H1 (cell line): ENCODE data around the gene PANX1. TPM values are rescaled to one million over a fixed set of nuclear protein-coding genes. Genes with fewer than 3 reads are reported as not detected.

Source experiments
- CTCF ChIA-PET: fragments of 300-600 bp; sonication (Branson Sonifier 250); formaldehyde crosslinking; loops from one replicate; lab custom pipeline; 2021; ENCODE audit not compliant: partially characterized antibody; lab: Charles Lee
- POLR2A ChIA-PET: fragments of 300-600 bp; sonication (Branson Sonifier 250); formaldehyde crosslinking; loops from one replicate; lab custom pipeline; 2021; ENCODE audit warnings: inconsistent platforms; ENCODE audit not compliant: partially characterized antibody; lab: Charles Lee
- DNase-seq, 2 experiments: peaks; one replicate each; pipeline versions ENCODE4 v3.0.0 to v3.0.0-alpha.2; 2010 to 2022; ENCODE audit warnings: low spot score in 2 of 2, low read depth in 1 of 2, mixed read lengths in 1 of 2
- FAIRE-seq: peaks from 2 replicates; lab custom pipeline; 2011; peaks lifted over from hg19 to GRCh38; lab: Jason Lieb, UNC
- H2AFZ ChIP-seq: 2 replicates; pipeline ENCODE4 v1.8.1; 2012; ENCODE audit warnings: low read length, inconsistent platforms
- H2AK5ac ChIP-seq: 2 replicates; pipeline ENCODE4 v1.6.1; 2013; ENCODE audit warnings: low read depth, low read length
- H2BK120ac ChIP-seq: replicated peaks from 2 replicates; pipeline ENCODE3; 2013; ENCODE audit warnings: low read depth, low read length, inconsistent platforms
- H2BK12ac ChIP-seq: 2 replicates; pipeline ENCODE4 v1.6.1; 2013; ENCODE audit warnings: low read depth, low read length
- H2BK15ac ChIP-seq: 2 replicates; pipeline ENCODE4 v1.6.1; 2013; ENCODE audit warnings: low read length
- H2BK20ac ChIP-seq: 2 replicates; pipeline ENCODE4 v1.6.1; 2013; ENCODE audit warnings: low read length
- H2BK5ac ChIP-seq: 2 replicates; pipeline ENCODE4 v1.6.1; 2013; ENCODE audit warnings: low read depth, low read length
- H3K14ac ChIP-seq: 2 replicates; pipeline ENCODE4 v1.6.1; 2013; ENCODE audit warnings: inconsistent platforms; ENCODE audit not compliant: insufficient read length
- H3K18ac ChIP-seq: 2 replicates; pipeline ENCODE4 v1.6.1; 2013; ENCODE audit warnings: low read length; ENCODE audit errors: extremely low read depth
- H3K23ac ChIP-seq: 2 replicates; pipeline ENCODE4 v1.6.1; 2013; ENCODE audit warnings: inconsistent platforms; ENCODE audit not compliant: insufficient read length
- H3K23me2 ChIP-seq: 2 replicates; pipeline ENCODE4 v1.6.1; 2013; ENCODE audit warnings: low read depth, low read length
- H3K27ac ChIP-seq: 2 replicates; pipeline ENCODE4 v1.6.1; 2011; ENCODE audit warnings: low read depth, low read length, inconsistent platforms
- H3K27me3 ChIP-seq, 4 experiments: replicated peaks in 1 of 4; 1 replicate in 1 of 4; 2 replicates in 3 of 4; pipeline versions ENCODE4 v1.6.1 to v1.8.1; 2011 to 2013; ENCODE audit warnings: low read length in 3 of 4, mild to moderate bottlenecking in 3 of 4, inconsistent platforms in 2 of 4, mixed read lengths in 2 of 4, moderate library complexity in 1 of 4; ENCODE audit not compliant: control insufficient read depth in 3 of 4, insufficient read depth in 3 of 4; ENCODE audit errors: extremely low read depth in 1 of 4
- H3K36me3 ChIP-seq, 4 experiments: 2 replicates each; pipeline versions ENCODE4 v1.6.1 to v1.8.1; 2011 to 2013; ENCODE audit warnings: mild to moderate bottlenecking in 4 of 4, low read length in 3 of 4, moderate library complexity in 2 of 4, control low read depth in 1 of 4, inconsistent platforms in 1 of 4; ENCODE audit not compliant: insufficient read depth in 4 of 4, control insufficient read depth in 2 of 4
- H3K4ac ChIP-seq: replicated peaks from 2 replicates; pipeline ENCODE3; 2013; ENCODE audit warnings: low read length, low read depth, mixed read lengths, inconsistent platforms; ENCODE audit not compliant: insufficient read length
- H3K4me1 ChIP-seq, 4 experiments: replicated peaks in 1 of 4; 1 replicate in 1 of 4; 2 replicates in 3 of 4; pipeline versions ENCODE4 v1.6.1 to v1.8.1; 2011 to 2013; ENCODE audit warnings: low read length in 3 of 4, inconsistent platforms in 2 of 4, mixed read lengths in 1 of 4; ENCODE audit not compliant: insufficient read depth in 4 of 4, control insufficient read depth in 3 of 4
- H3K4me2 ChIP-seq, 2 experiments: 2 replicates each; pipeline versions ENCODE4 v1.6.1 to v1.8.1; 2011 to 2013; ENCODE audit warnings: low read depth in 2 of 2, low read length in 2 of 2, control low read depth in 1 of 2, inconsistent platforms in 1 of 2, mild to moderate bottlenecking in 1 of 2; ENCODE audit not compliant: insufficient read depth in 1 of 2
- H3K4me3 ChIP-seq, 4 experiments: fragments of 200-600, 300-600 bp in 1 of 4; sonication (generic), shearing (Covaris generic), sonication (Bioruptor Twin) in 1 of 4; 2 replicates each; pipeline versions ENCODE4 v1.5.1 to v1.8.1; 2011 to 2016; ENCODE audit warnings: low read length in 4 of 4, low read depth in 3 of 4, control low read depth in 2 of 4, inconsistent platforms in 2 of 4, mild to moderate bottlenecking in 2 of 4, mixed read lengths in 1 of 4, moderate library complexity in 1 of 4; ENCODE audit not compliant: insufficient read depth in 2 of 4; ENCODE audit errors: extremely low read depth in 1 of 4
- H3K56ac ChIP-seq: replicated peaks from 2 replicates; pipeline ENCODE3; 2013; ENCODE audit warnings: low read depth, mild to moderate bottlenecking, mixed read lengths, low read length, inconsistent platforms; ENCODE audit not compliant: insufficient read length
- H3K79me1 ChIP-seq: 2 replicates; pipeline ENCODE4 v1.6.1; 2013; ENCODE audit warnings: low read depth, low read length, control low read depth
- H3K79me2 ChIP-seq, 2 experiments: 2 replicates each; pipeline versions ENCODE4 v1.6.1 to v1.8.1; 2012 to 2013; ENCODE audit warnings: low read length in 2 of 2, mild to moderate bottlenecking in 2 of 2, inconsistent platforms in 1 of 2; ENCODE audit not compliant: insufficient read depth in 2 of 2, control insufficient read depth in 1 of 2
- H3K9ac ChIP-seq, 4 experiments: replicated peaks in 1 of 4; 1 replicate in 1 of 4; 2 replicates in 3 of 4; pipeline versions ENCODE4 v1.6.1 to v1.8.1; 2011 to 2013; ENCODE audit warnings: low read depth in 3 of 4, low read length in 3 of 4, control low read depth in 2 of 4, mild to moderate bottlenecking in 2 of 4, moderate library complexity in 2 of 4, inconsistent platforms in 1 of 4; ENCODE audit errors: extremely low read depth in 1 of 4
- H3K9me3 ChIP-seq, 2 experiments: 2 replicates each; pipeline versions ENCODE4 v1.6.1 to v1.8.1; 2012 to 2013; ENCODE audit warnings: mild to moderate bottlenecking in 2 of 2, moderate library complexity in 2 of 2, control low read depth in 1 of 2, inconsistent platforms in 1 of 2, low read depth in 1 of 2, low read length in 1 of 2, mixed read lengths in 1 of 2; ENCODE audit not compliant: insufficient read depth in 2 of 2
- H4K20me1 ChIP-seq, 2 experiments: replicated peaks in 1 of 2; 2 replicates each; pipeline versions ENCODE3 to v1.8.1; 2011 to 2013; ENCODE audit warnings: inconsistent platforms in 2 of 2, low read length in 2 of 2, mild to moderate bottlenecking in 1 of 2; ENCODE audit not compliant: insufficient read depth in 2 of 2, control insufficient read depth in 1 of 2
- H4K5ac ChIP-seq: 2 replicates; pipeline ENCODE4 v1.6.1; 2013; ENCODE audit warnings: low read length, low read depth, mixed read lengths, inconsistent platforms; ENCODE audit not compliant: insufficient read length
- H4K8ac ChIP-seq: 2 replicates; pipeline ENCODE4 v1.8.0; 2013; ENCODE audit warnings: mild to moderate bottlenecking, moderate library complexity, low read length, inconsistent platforms; ENCODE audit not compliant: insufficient read depth; ENCODE audit errors: extremely low read depth
- H4K91ac ChIP-seq: replicated peaks from 2 replicates; pipeline ENCODE3; 2013; ENCODE audit warnings: low read length, mixed read lengths, inconsistent platforms; ENCODE audit not compliant: insufficient read length
- CBX8 ChIP-seq: fragments of 300-800, 300-1000 bp; sonication (generic); IDR thresholded peaks from 2 replicates; pipeline ENCODE4 v1.7.1; 2016; ENCODE audit warnings: low read depth, low read length, borderline replicate concordance
- CEBPB ChIP-seq: IDR thresholded peaks from 2 replicates; pipeline ENCODE4 v1.6.1; 2012; ENCODE audit warnings: low read depth, low read length
- RAD21 ChIP-seq, 2 experiments: IDR thresholded peaks in 1 of 2; conservative IDR thresholded peaks in 1 of 2; 2 replicates each; pipeline ENCODE4 v1.6.1; 2011; ENCODE audit warnings: low read depth in 2 of 2, low read length in 2 of 2, improper control_type of control experiment in 1 of 2, inconsistent platforms in 1 of 2, mild to moderate bottlenecking in 1 of 2, moderate library complexity in 1 of 2
- WGBS, 2 experiments: shearing (Covaris generic) in 1 of 2; methylation state at CpG; one replicate each; pipeline versions ENCODE4 v1.1.6 to v1.1.7; 2013 to 2015; ENCODE audit warnings: low lambda C conversion rate in 2 of 2, mixed read lengths in 2 of 2, inconsistent platforms in 1 of 2, low coverage in 1 of 2, missing lambda C conversion rate in 1 of 2; ENCODE audit not compliant: insufficient replicate concordance in 2 of 2, insufficient coverage in 1 of 2, insufficient read length in 1 of 2; ENCODE audit errors: extremely low coverage in 1 of 2, missing lambda C conversion rate in 1 of 2; 5-methylcytosine and 5-hydroxymethylcytosine counted together
- polyA plus RNA-seq, 7 experiments: library from polyadenylated mRNA; depleted of rRNA in 3 of 7; stranded (reverse) in 5 of 7; unstranded in 2 of 7; fragments of >200 nt in 5 of 7; fragments of 200-250 nt in 2 of 7; gene quantifications; 1 replicate in 5 of 7; 2 replicates in 1 of 7; 4 replicates in 1 of 7; pipeline versions ENCODE4 v1.2.1 to v1.2.3, GENCODE V29; 2011 to 2013; ENCODE audit warnings: missing spikeins in 2 of 7, mixed read lengths in 2 of 7
- total RNA-seq: library from RNA; stranded (reverse); fragmentation: NEBNext Ultra II Directional; extraction: Animal tissue kit (Norgen Biotek cat#: 25700); gene quantifications from 2 replicates; pipeline ENCODE4 v1.2.1, GENCODE V29; 2021

PANX1 gene
- total and polyA plus RNA-seq, 2 of the 8 experiments (the other 6 are each of a cell fraction or from before 2014, with no cell fraction given) = 15.9 to 35.2 TPM

GRCh38 chr11:94107363-94107762 is 21.3 kb upstream of the PANX1 start:
- no peak overlapping the region for H4K5ac ChIP-seq
- ChIA-PET CTCF (no interaction called here), POLR2A (no interaction called here)
- H3K56ac ChIP-seq = no peak overlapping the region
- no peak overlapping the region for H2BK20ac ChIP-seq
- H3K14ac ChIP-seq = no peak overlapping the region
- no peak overlapping the region for H3K4me2 ChIP-seq
- H3K9ac ChIP-seq = no peak overlapping the region
- H4K8ac ChIP-seq = no peak overlapping the region
- no peak overlapping the region for H4K91ac ChIP-seq
- no peaks in the 10 kb centered on the region for H3K36me3 ChIP-seq
- no peaks in the 10 kb centered on the region for H3K79me1 ChIP-seq
- no peaks in the 10 kb centered on the region for H4K20me1 ChIP-seq
- H3K9me3 ChIP-seq = no peaks in the 10 kb centered on the region; a peak in 1 of 4 replicates
- H3K23ac ChIP-seq = no peak overlapping the region
- no peak overlapping the region for H2BK5ac ChIP-seq
- H2AK5ac ChIP-seq = no peak overlapping the region
- H2BK12ac ChIP-seq = no peak overlapping the region
- no peaks in the 10 kb centered on the region for H3K23me2 ChIP-seq
- no peaks in the 10 kb centered on the region for H3K27me3 ChIP-seq
- H3K4me3 ChIP-seq = no peak overlapping the region
- TF ChIP-seq RAD21 (IDR thresholded peaks at IDR 0.05 in 1 of 2, conservative IDR thresholded peaks at IDR 0.05 in 1 of 2; ENCODE audit: low read depth in 2 of 2, low read length in 2 of 2) (peak; percentile 20 to 23; a peak in 1 of 4 replicates), CBX8 (no peak), CEBPB (no peak)
- no peak overlapping the region for H2BK15ac ChIP-seq
- 96% methylated on average over 1 of the region's 1 CpG; no CpG with 5 or more reads in 1 of the 2 experiments for whole genome bisulfite sequencing, 2 experiments
- DNase-seq (no peak), FAIRE-seq (no peak)
- H2AFZ ChIP-seq = no peak overlapping the region
- H2BK120ac ChIP-seq = no peak overlapping the region
- peaks cover 0 to 3% (median 0%) of the 10 kb centered on the region in 4 experiments; a peak in 2 of 7 replicates for H3K4me1 ChIP-seq
- H3K18ac ChIP-seq = no peak overlapping the region
- H3K4ac ChIP-seq = no peak overlapping the region
- no peak overlapping the region for H3K27ac ChIP-seq
- H3K79me2 ChIP-seq = no peaks in the 10 kb centered on the region
